Right cardiac atrium (tissue), 5 donors: ENCODE data around the gene OASL. TPM values are rescaled to one million over a fixed set of nuclear protein-coding genes. Genes with fewer than 3 reads are reported as not detected.
A peak's percentile ranks its signal among the peaks of the same experiment; 100 is the strongest.

Experiments used
- ATAC-seq, 2 donors: fragments of 200-7000 bp; cut with Tn5 transposase; one replicate each; pipeline versions ENCODE4 v1.8.0 to v1.9.1; 2020; ENCODE audit warnings: moderate library complexity in 2 of 2, mild to moderate bottlenecking in 1 of 2
- DNase-seq, 3 donors: peaks; one replicate each; pipeline ENCODE4 v3.0.0-alpha.2; 2020
- H3K27ac ChIP-seq: one replicate; pipeline ENCODE4 v1.5.1; 2013; ENCODE audit warnings: mild to moderate bottlenecking, low read length, control low read depth, moderate library complexity
- H3K27me3 ChIP-seq: one replicate; pipeline ENCODE4 v1.6.1; 2013; ENCODE audit not compliant: control insufficient read depth, insufficient read depth
- H3K4me1 ChIP-seq: one replicate; pipeline ENCODE4 v1.6.1; 2013; ENCODE audit warnings: low read length; ENCODE audit not compliant: control insufficient read depth, insufficient read depth
- H3K4me3 ChIP-seq: one replicate; pipeline ENCODE4 v1.5.1; 2013; ENCODE audit warnings: low read length, control low read depth
- H3K9me3 ChIP-seq: one replicate; pipeline ENCODE4 v1.6.1; 2013; ENCODE audit warnings: low read length; ENCODE audit not compliant: control insufficient read depth
- WGBS: extraction: QIAGEN DNeasy Blood & Tissue Kit; methylation state at CpG from one replicate; pipeline ENCODE4 v1.1.7; 2013; 5-methylcytosine and 5-hydroxymethylcytosine counted together
- intact Hi-C, 4 donors: fragments of 100-400 bp; cut with DNase I; formaldehyde crosslinking; loops; one replicate each; pipeline versions ENCODE4 v1.11.0 to v1.14.0; 2022 to 2023
- polyA plus RNA-seq: library from polyadenylated mRNA; stranded (reverse); fragments of 200-250 nt; gene quantifications from one replicate; pipeline ENCODE4 v1.2.3, GENCODE V29; 2013
- total RNA-seq, 4 donors: library from RNA; stranded (reverse); fragmentation: NEBNext Ultra II Directional; extraction: Animal tissue kit (Norgen Biotek cat#: 25700); gene quantifications; one replicate each; pipeline ENCODE4 v1.2.1, GENCODE V29; 2021
- donor health status: healthy with polysubstance abuse.
- donor health status: DM: no; HTN: yes; CAD: no.
- donor health status: DM: no; HTN: no; CAD: no.
- donor health status: DM: no; HTN: yes; CAD: no; lungs with severe emphysema.
- donor health status: DM: yes; HTN: yes; CAD: no.

OASL gene
- total and polyA plus RNA-seq, 5 donors: 0.32 to 1.1 (median 0.68) TPM

GRCh38 chr12:120977531-120978295 lies 61.3 kb downstream of the OASL start:
- 89% methylated on average over 14 of the region's 14 CpGs for WGBS
- intact Hi-C loops: loop anchor here in 2 of 4 donors (10.0 kb wide), 3 partner anchors 243 to 393 kb away; partner anchors contain the start of genes CABP1 (in 1 of the 2) and POP5 (in 1 of the 2)
- DNase-seq: no peak

GRCh38 chr12:120972870-120973543 lies 66.0 kb downstream of the OASL start:
- Histone ChIP-seq H3K4me1 (no peaks in the 10 kb centered on the region), H3K27me3 (no peaks in the 10 kb centered on the region), H3K4me3 (no peak overlapping the region), H3K9me3 (no peaks in the 10 kb centered on the region), H3K27ac (no peak overlapping the region)
- ATAC-seq: no peak
- 50% methylated on average over 10 of the region's 10 CpGs for WGBS
- intact Hi-C loops: loop anchor here in 3 of 4 donors (5.0 to 10.0 kb wide), 5 partner anchors 238 to 391 kb away; partner anchors contain the start of genes POP5 (in 3 of the 3) and CABP1 (in 1 of the 3)
- DNase-seq: no peak

More at GRCh38 chr12:120977531-120978295, 61.3 kb downstream of the OASL start:
- no peaks in the 10 kb centered on the region for H3K4me1 ChIP-seq
- no peak overlapping the region for H3K4me3 ChIP-seq
- H3K27me3 ChIP-seq: no peaks in the 10 kb centered on the region
- no peaks in the 10 kb centered on the region for H3K9me3 ChIP-seq
- ATAC-seq: no peak
- no peak overlapping the region for H3K27ac ChIP-seq

GRCh38 chr12:120971299-120972180 lies 67.5 kb downstream of the OASL start:
- Histone ChIP-seq H3K9me3 (no peaks in the 10 kb centered on the region), H3K4me1 (no peaks in the 10 kb centered on the region), H3K4me3 (no peak overlapping the region), H3K27ac (no peak overlapping the region), H3K27me3 (no peaks in the 10 kb centered on the region)
- WGBS: 33% methylated on average over 13 of the region's 13 CpGs
- intact Hi-C loops: loop anchor here in 3 of 4 donors (5.0 to 10.0 kb wide), 5 partner anchors 237 to 389 kb away; partner anchors contain the start of genes POP5 (in 3 of the 3) and CABP1 (in 1 of the 3)
- peak; percentile 82 to 83 for ATAC-seq
- DNase-seq: no peak

GRCh38 chr12:120970310-120970709 lies 68.7 kb downstream of the OASL start:
- WGBS: 65% methylated on average over 3 of the region's 3 CpGs
- ATAC-seq (no peak), DNase-seq (no peak)
- Histone ChIP-seq H3K4me3 (no peak overlapping the region), H3K4me1 (no peaks in the 10 kb centered on the region), H3K27me3 (no peaks in the 10 kb centered on the region), H3K27ac (no peak overlapping the region), H3K9me3 (no peaks in the 10 kb centered on the region)
- intact Hi-C loops: loop anchor here in 3 of 4 donors (5.0 to 10.0 kb wide), 5 partner anchors 236 to 388 kb away; partner anchors contain the start of genes POP5 (in 3 of the 3) and CABP1 (in 1 of the 3)

Other genes starting within 250 kb of the OASL start
- 10 to 100 TPM; 30.9 to 32.4 (median 31.7) TPM for gene SPPL3, start 134.9 kb downstream of the OASL start, total RNA-seq
- 10.9 TPM for gene SPPL3, start 134.9 kb downstream of the OASL start, polyA plus RNA-seq
- gene HNF1A, start 60.7 kb downstream of the OASL start, total RNA-seq: not detected
- gene HNF1A, start 60.7 kb downstream of the OASL start, polyA plus RNA-seq: 0.05 TPM
- gene C12orf43, start 22.8 kb downstream of the OASL start, total RNA-seq: 10 to 100 TPM in 2 of 4 donors, 1 to 10 TPM in 2; 8.5 to 13.0 (median 10.3) TPM
- gene C12orf43, start 22.8 kb downstream of the OASL start, polyA plus RNA-seq: 7.5 TPM
- gene P2RX7, start 93.6 kb upstream of the OASL start, total RNA-seq: 1 to 10 TPM; 1.1 to 4.0 (median 2.7) TPM
- gene P2RX7, start 93.6 kb upstream of the OASL start, polyA plus RNA-seq: 1.1 TPM
- 10 to 100 TPM in 1 of 4 donors, 1 to 10 TPM in 3; 6.1 to 10.6 (median 9.0) TPM for gene P2RX4, start 170.9 kb upstream of the OASL start, total RNA-seq
- gene P2RX4, start 170.9 kb upstream of the OASL start, polyA plus RNA-seq: 6.9 TPM